Measurements from ENCODE around the gene RNF19B. TPM values are rescaled to one million over a fixed set of nuclear protein-coding genes. Genes with fewer than 3 reads are reported as not detected.

Gene RNF19B
- total and polyA plus RNA-seq, 7 donors, result 10.4 to 32.5 (median 18.8) TPM

GRCh38 chr1:32893198-32894018, 71.2 kb downstream of the RNF19B start:
- H3K4me3 ChIP-seq, result peak overlapping the region; percentile 64
- peak in 3 of 4 donors; percentile 30 to 58 (median 39) for ATAC-seq
- H3K27me3 ChIP-seq (ENCODE audit: insufficient read depth in 3 of 3, low read length in 2 of 3), result peaks cover 0 to 37% (median 18%) of the 10 kb centered on the region in 3 donors
- WGBS, 3 donors, result 3% methylated on average over 45 to 58 of the region's 58 CpGs
- no peaks in the 10 kb centered on the region for H3K4me1 ChIP-seq
- no peak overlapping the region for H3K27ac ChIP-seq
- H3K36me3 ChIP-seq (ENCODE audit: insufficient read depth in 1 of 2, low read depth in 1 of 2), result no peaks in the 10 kb centered on the region
- no peaks in the 10 kb centered on the region for H3K9me3 ChIP-seq
- TF ChIP-seq, protein P1, sequence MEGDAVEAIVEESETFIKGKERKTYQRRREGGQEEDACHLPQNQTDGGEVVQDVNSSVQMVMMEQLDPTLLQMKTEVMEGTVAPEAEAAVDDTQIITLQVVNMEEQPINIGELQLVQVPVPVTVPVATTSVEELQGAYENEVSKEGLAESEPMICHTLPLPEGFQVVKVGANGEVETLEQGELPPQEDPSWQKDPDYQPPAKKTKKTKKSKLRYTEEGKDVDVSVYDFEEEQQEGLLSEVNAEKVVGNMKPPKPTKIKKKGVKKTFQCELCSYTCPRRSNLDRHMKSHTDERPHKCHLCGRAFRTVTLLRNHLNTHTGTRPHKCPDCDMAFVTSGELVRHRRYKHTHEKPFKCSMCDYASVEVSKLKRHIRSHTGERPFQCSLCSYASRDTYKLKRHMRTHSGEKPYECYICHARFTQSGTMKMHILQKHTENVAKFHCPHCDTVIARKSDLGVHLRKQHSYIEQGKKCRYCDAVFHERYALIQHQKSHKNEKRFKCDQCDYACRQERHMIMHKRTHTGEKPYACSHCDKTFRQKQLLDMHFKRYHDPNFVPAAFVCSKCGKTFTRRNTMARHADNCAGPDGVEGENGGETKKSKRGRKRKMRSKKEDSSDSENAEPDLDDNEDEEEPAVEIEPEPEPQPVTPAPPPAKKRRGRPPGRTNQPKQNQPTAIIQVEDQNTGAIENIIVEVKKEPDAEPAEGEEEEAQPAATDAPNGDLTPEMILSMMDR (IDR thresholded peaks at IDR 0.05), result no peak
- intact Hi-C loops (cut with DNase I), result no loop called here
- DNase-seq, result peak; percentile 43 to 61

- peak in 3 of 4 donors; percentile 33 to 65 (median 63) for ATAC-seq
- Histone ChIP-seq H3K4me1 (no peaks in the 10 kb centered on the region), H3K27ac (no peak overlapping the region), H3K9me3 (no peaks in the 10 kb centered on the region), H3K36me3 (ENCODE audit: insufficient read depth in 1 of 2, low read depth in 1 of 2) (no peaks in the 10 kb centered on the region), H3K4me3 (peak overlapping the region; percentile 64), H3K27me3 (ENCODE audit: insufficient read depth in 3 of 3, low read length in 2 of 3) (peaks cover 0 to 45% (median 18%) of the 10 kb centered on the region in 3 donors)
- WGBS, 3 donors, result 20 to 23% (median 21%) methylated on average over 33 to 49 of the region's 49 CpGs
- peak in 1 of 2 donors; percentile 59 for DNase-seq
- TF ChIP-seq, protein P1 (IDR thresholded peaks at IDR 0.05), result peak; percentile 43
- intact Hi-C loops (cut with DNase I), result no loop called here
These were observed 72.0 kb downstream of the RNF19B start for GRCh38 chr1:32892368-32893197.

- TF ChIP-seq, protein P1 (IDR thresholded peaks at IDR 0.05), result no peak
- no peak overlapping the region for H3K27ac ChIP-seq
- H3K4me3 ChIP-seq, result no peak overlapping the region
- intact Hi-C loops (cut with DNase I), result no loop called here
- H3K27me3 ChIP-seq (ENCODE audit: insufficient read depth in 3 of 3, low read length in 2 of 3), result peaks cover 0 to 55% (median 21%) of the 10 kb centered on the region in 3 donors
- DNase-seq (no peak), ATAC-seq (no peak)
- H3K9me3 ChIP-seq, result no peaks in the 10 kb centered on the region
- H3K4me1 ChIP-seq, result no peaks in the 10 kb centered on the region
- 92 to 94% (median 93%) methylated on average over 3 of the region's 3 CpGs for WGBS, 3 donors
- H3K36me3 ChIP-seq (ENCODE audit: insufficient read depth in 1 of 2, low read depth in 1 of 2), result no peaks in the 10 kb centered on the region
These were observed 73.0 kb downstream of the RNF19B start for GRCh38 chr1:32891630-32892029.

- DNase-seq (no peak), ATAC-seq (no peak)
- WGBS, 3 donors, result 90 to 100% (median 90%) methylated on average over 1 of the region's 1 CpG
- TF ChIP-seq, protein P1 (IDR thresholded peaks at IDR 0.05), result no peak
- Histone ChIP-seq H3K9me3 (no peaks in the 10 kb centered on the region), H3K36me3 (ENCODE audit: insufficient read depth in 1 of 2, low read depth in 1 of 2) (no peaks in the 10 kb centered on the region), H3K4me3 (no peak overlapping the region), H3K4me1 (no peaks in the 10 kb centered on the region), H3K27ac (no peak overlapping the region), H3K27me3 (ENCODE audit: insufficient read depth in 3 of 3, low read length in 2 of 3) (peaks cover 0 to 59% (median 21%) of the 10 kb centered on the region in 3 donors)
- intact Hi-C loops (cut with DNase I), result no loop called here
These were observed 73.4 kb downstream of the RNF19B start for GRCh38 chr1:32891241-32891570.

Data from psoas muscle (tissue), 8 donors.